Mammary epithelial cell (primary cell): ENCODE measurements around the gene TRIM24.

Source experiments
- EZH2 ChIP-seq: IDR thresholded peaks from 2 replicates; pipeline ENCODE4 v1.6.1; 2012; ENCODE audit warnings: low read length, inconsistent platforms, borderline replicate concordance
- TF ChIP-seq, protein P1 (sequence below), 2 donors: IDR thresholded peaks in 1 of 2; conservative IDR thresholded peaks in 1 of 2; 2 replicates each; pipeline ENCODE4 v1.5.1; 2011 to 2012; ENCODE audit warnings: inconsistent platforms in 2 of 2, low read length in 2 of 2, mild to moderate bottlenecking in 2 of 2, control low read depth in 1 of 2, low read depth in 1 of 2; ENCODE audit not compliant: insufficient read depth in 1 of 2; ENCODE audit errors: extremely low read depth in 1 of 2

DNA sequence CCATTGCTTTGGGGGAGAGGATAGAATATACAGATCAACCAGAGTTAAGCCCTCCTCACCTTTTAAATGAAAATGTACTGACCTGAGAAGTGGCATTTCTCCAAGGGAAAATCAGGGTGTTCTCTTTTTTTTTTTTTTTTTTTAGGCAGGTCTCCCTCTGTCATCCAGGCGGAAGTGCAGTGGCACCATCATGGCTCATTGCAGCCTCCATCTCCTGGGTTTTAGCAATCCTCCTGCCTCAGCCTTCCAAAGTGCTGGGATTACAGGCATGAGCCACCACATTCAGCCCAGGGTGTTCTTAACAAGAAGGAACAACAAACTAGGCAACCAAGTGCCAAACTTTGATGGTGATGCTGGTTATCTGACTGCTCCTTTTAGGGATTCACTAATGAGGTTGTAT lies 130.1 kb downstream of the TRIM24 start:
- TF ChIP-seq EZH2 = no peak
- TF ChIP-seq, protein P1, sequence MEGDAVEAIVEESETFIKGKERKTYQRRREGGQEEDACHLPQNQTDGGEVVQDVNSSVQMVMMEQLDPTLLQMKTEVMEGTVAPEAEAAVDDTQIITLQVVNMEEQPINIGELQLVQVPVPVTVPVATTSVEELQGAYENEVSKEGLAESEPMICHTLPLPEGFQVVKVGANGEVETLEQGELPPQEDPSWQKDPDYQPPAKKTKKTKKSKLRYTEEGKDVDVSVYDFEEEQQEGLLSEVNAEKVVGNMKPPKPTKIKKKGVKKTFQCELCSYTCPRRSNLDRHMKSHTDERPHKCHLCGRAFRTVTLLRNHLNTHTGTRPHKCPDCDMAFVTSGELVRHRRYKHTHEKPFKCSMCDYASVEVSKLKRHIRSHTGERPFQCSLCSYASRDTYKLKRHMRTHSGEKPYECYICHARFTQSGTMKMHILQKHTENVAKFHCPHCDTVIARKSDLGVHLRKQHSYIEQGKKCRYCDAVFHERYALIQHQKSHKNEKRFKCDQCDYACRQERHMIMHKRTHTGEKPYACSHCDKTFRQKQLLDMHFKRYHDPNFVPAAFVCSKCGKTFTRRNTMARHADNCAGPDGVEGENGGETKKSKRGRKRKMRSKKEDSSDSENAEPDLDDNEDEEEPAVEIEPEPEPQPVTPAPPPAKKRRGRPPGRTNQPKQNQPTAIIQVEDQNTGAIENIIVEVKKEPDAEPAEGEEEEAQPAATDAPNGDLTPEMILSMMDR (conservative IDR thresholded peaks at IDR 0.05 in 1 of 2, IDR thresholded peaks at IDR 0.05 in 1 of 2; ENCODE audit: extremely low read depth in 1 of 2, insufficient read depth in 1 of 2, low read depth in 1 of 2, low read length in 2 of 2) = no peak
